ENCODE results near the gene GNG4. TPM values are rescaled to one million over a fixed set of nuclear protein-coding genes. Genes with fewer than 3 reads are reported as not detected.

The GNG4 gene
- total and polyA plus RNA-seq, 11 donors: 0.06 to 0.07 TPM; not detected in 9

DNA sequence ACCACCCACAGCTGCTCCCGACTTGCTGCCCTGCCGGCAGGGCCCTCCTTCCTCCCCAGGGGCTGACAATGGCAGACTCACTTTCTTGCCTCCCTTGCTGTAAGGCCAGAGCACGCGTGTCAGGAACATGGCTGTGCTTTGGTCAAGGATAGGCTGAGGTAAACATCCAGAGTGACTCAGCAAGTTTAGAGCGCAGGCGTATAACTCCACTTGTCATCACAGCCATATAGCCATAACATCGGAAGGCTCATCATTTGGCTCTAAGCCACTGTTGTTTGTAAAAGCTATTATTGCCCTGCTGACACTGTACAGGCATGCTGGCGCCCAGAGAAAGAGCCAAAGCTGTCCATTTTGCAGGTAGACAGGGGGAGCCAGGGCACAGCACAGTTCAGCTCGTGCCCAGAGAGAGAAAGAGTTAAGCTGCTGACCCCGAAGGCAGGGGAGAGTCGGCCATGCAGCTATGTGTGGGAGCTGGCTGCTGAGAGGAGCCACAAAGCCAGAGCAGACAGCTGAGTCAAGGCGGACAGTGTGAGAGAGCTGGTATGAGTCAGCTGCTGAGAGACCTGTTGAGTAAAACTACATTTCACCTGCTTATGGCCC, 60.6 kb downstream of the GNG4 start:
- 77 to 91% (median 82%) methylated on average over 12 of the region's 12 CpGs for WGBS, 4 donors
- ATAC-seq: no peak
- H3K9me3 ChIP-seq: no peaks in the 10 kb centered on the region
- H3K27ac ChIP-seq: no peak overlapping the region
- H3K27me3 ChIP-seq: peaks cover 0 to 4% (median 0%) of the 10 kb centered on the region in 9 donors
- H3K36me3 ChIP-seq: no peaks in the 10 kb centered on the region
- intact Hi-C loops (cut with DNase I): no loop called here
- no peak for TF ChIP-seq POLR2A (IDR thresholded peaks at IDR 0.05)
- TF ChIP-seq, protein P1, sequence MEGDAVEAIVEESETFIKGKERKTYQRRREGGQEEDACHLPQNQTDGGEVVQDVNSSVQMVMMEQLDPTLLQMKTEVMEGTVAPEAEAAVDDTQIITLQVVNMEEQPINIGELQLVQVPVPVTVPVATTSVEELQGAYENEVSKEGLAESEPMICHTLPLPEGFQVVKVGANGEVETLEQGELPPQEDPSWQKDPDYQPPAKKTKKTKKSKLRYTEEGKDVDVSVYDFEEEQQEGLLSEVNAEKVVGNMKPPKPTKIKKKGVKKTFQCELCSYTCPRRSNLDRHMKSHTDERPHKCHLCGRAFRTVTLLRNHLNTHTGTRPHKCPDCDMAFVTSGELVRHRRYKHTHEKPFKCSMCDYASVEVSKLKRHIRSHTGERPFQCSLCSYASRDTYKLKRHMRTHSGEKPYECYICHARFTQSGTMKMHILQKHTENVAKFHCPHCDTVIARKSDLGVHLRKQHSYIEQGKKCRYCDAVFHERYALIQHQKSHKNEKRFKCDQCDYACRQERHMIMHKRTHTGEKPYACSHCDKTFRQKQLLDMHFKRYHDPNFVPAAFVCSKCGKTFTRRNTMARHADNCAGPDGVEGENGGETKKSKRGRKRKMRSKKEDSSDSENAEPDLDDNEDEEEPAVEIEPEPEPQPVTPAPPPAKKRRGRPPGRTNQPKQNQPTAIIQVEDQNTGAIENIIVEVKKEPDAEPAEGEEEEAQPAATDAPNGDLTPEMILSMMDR (IDR thresholded peaks at IDR 0.05): no peak
- H3K4me3 ChIP-seq: no peak overlapping the region
- no peak for DNase-seq
- H3K4me1 ChIP-seq: no peaks in the 10 kb centered on the region

DNA sequence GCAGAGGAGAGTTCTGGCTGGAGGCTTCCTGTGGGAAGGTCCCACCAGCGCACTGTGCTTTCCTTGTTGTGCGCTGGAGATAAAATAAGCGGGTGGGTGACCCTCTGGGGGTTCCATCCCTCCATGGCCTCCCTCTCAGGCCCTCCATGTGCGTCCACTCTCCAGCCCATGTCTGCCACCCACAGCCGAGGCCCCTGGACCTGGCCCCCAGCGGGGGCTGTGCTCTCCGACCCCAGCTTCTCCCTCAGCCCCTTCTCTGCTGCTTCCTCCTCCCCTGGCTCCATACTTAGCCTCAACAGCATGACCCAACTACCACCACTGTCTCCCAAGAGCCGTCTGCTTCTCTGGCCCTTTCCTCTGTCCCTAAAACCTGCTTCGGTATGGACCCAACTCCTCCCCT, 61.4 kb downstream of the GNG4 start:
- 84 to 95% (median 93%) methylated on average over 8 to 9 of the region's 9 CpGs for WGBS, 4 donors
- intact Hi-C loops (cut with DNase I): no loop called here
- Histone ChIP-seq H3K4me1 (no peaks in the 10 kb centered on the region), H3K9me3 (no peaks in the 10 kb centered on the region), H3K27ac (no peak overlapping the region), H3K4me3 (no peak overlapping the region), H3K27me3 (peaks cover 0 to 5% (median 0%) of the 10 kb centered on the region in 9 donors), H3K36me3 (no peaks in the 10 kb centered on the region)
- no peak for ATAC-seq
- DNase-seq: no peak
- no peak for TF ChIP-seq POLR2A (IDR thresholded peaks at IDR 0.05)
- TF ChIP-seq, protein P1 (IDR thresholded peaks at IDR 0.05): no peak

DNA sequence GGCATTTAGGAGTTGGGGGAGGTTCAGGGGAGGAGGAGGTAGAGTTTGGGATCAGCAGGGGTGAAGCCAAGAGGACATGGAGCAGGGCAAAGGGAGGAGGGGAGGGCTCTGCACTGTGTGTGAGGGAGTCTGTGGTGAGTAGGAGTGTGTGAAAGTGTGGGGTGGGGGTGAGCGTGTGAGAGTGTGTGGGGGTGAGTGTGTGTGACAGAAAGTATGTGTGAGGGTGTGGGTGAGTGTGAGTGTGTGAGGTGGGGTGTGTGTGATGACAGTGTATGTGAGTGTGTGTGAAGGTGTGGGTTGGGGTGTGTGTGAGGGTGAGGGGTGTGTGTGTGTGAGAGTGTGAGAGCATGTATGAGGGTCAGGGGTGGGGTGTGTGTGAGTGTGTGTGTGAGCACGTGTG, 62.6 kb downstream of the GNG4 start:
- DNase-seq (no peak), ATAC-seq (no peak)
- intact Hi-C loops (cut with DNase I): no loop called here
- H3K36me3 ChIP-seq: no peaks in the 10 kb centered on the region
- no peaks in the 10 kb centered on the region for H3K9me3 ChIP-seq
- no peak overlapping the region for H3K4me3 ChIP-seq
- TF ChIP-seq POLR2A (IDR thresholded peaks at IDR 0.05): no peak
- TF ChIP-seq, protein P1 (IDR thresholded peaks at IDR 0.05): no peak
- no peaks in the 10 kb centered on the region for H3K4me1 ChIP-seq
- H3K27ac ChIP-seq: no peak overlapping the region
- H3K27me3 ChIP-seq: peaks cover 0 to 4% (median 0%) of the 10 kb centered on the region in 9 donors
- 91 to 97% (median 93%) methylated on average over 2 of the region's 2 CpGs for WGBS, 4 donors

DNA sequence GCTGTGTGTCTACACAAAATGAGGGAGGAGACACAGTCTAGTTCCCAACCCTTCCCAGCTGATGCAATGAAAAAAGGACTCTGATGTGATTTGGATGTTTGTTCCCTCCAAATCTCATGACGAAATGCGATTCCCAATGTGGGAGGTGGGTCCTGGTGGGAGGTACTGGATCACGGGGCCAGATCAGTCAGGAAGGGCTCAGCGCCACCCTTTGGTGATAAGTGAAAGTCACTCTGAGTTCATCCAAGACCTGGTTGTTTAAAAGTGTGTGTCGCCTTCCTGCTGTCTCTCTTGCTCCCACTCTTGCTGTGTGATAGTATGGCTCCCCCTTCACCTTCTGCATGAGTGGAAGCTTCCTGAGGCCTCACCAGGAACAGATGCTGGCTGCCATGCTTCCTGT, 63.2 kb downstream of the GNG4 start:
- Histone ChIP-seq H3K36me3 (no peaks in the 10 kb centered on the region), H3K4me1 (no peaks in the 10 kb centered on the region), H3K27me3 (peaks cover 0 to 4% (median 0%) of the 10 kb centered on the region in 9 donors), H3K4me3 (no peak overlapping the region), H3K27ac (no peak overlapping the region), H3K9me3 (no peaks in the 10 kb centered on the region)
- WGBS, 4 donors: 60 to 79% (median 64%) methylated on average over 5 of the region's 5 CpGs
- no peak for ATAC-seq
- DNase-seq: no peak
- intact Hi-C loops (cut with DNase I): no loop called here
- TF ChIP-seq, protein P1 (IDR thresholded peaks at IDR 0.05): no peak
- no peak for TF ChIP-seq POLR2A (IDR thresholded peaks at IDR 0.05)

Measured in heart left ventricle (tissue), 16 donors.